CD1c-positive myeloid dendritic cell (primary cell): ENCODE data around the gene MLH1.
"Not testable (repeated sequence)": the region's sequence is repeated elsewhere in the genome, so short reads cannot be mapped to it uniquely, and the experiment has no call there.

ENCODE experiments used
- DNase-seq: peaks from one replicate; pipeline ENCODE4 v3.0.0-alpha.2; 2016; ENCODE audit errors: extremely low spot score

Gene MLH1

DNA sequence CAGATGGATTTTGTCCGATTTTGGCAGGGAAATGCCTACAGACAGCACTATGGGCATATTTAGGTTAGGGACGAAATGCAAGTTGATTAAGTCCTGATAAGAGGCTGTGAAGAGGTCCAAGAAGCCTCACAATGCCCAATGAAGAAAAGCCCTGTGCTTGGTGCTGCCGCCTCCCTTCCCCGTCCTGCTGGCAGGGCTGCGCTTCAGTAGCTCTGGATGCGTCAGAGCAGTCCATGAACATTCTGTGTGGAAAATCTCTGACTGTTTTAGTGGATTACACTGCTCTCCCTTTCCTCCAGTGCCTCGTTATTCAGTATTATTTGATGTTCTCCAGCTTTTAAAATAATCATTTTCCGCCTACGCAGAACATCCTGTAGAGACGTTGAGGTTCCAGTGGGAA lies 39.6 kb downstream of the MLH1 start:
- no peak for DNase-seq

DNA sequence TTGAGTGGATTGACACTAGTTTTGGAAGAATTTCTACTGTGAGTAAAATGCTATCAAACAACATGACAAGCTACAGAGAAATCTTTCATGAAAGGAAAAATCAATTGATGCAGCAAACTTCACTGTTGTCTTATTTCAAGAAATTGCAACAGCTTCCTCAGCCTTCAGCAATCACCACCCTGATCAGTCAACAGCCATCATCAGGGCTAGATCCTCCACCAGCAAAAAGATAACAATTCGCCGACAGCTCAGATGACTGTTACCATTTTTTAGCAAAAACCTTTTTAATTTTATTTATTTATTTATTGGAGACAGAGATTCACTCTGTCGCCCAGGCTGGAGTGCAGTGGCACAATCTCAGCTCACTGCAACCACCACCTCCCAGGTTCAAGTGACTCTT lies 44.0 kb downstream of the MLH1 start:
- DNase-seq: no peak

GRCh38 chr3:37039161-37039846 lies 46.0 kb downstream of the MLH1 start:
- DNase-seq: no peak

DNA sequence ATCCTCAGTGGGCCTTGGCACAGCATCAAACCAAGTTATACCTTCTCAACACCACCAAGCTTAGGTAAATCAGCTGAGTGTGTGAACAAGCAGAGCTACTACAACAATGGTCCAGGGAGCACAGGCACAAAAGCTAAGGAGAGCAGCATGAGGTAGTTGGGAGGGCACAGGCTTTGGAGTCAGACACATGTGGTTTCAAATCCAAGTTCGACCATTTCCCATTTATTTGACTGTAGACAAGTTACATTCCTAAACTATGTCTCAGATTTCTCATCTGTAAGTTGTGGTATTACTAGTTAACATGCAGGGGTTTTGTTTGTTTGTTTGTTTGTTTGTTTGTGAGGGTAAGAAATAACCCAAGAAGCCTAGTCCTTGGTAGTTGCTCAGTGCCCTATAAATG lies 46.9 kb downstream of the MLH1 start:
- DNase-seq: no peak

GRCh38 chr3:37041546-37042195 lies 48.4 kb downstream of the MLH1 start:
- DNase-seq: no peak

DNA sequence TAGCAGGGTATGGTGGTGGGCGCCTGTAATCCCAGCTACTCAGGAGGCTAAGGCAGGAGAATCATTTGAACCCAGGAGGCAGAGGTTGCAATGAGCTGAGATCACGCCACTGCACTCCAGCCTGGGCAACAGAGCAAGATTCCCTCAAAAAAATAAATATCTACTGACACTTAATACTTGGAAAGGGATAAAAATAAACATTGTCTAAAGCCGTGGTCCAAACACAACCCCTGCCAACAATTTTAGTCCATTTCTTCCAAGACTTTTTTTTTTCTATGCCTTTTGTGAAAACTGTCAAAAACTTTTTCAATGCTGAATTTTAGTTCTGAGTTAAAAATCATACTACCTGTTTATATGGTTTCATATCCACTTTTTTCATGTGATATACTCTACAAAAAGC lies 49.4 kb downstream of the MLH1 start:
- DNase-seq: not testable (repeated sequence)

DNA sequence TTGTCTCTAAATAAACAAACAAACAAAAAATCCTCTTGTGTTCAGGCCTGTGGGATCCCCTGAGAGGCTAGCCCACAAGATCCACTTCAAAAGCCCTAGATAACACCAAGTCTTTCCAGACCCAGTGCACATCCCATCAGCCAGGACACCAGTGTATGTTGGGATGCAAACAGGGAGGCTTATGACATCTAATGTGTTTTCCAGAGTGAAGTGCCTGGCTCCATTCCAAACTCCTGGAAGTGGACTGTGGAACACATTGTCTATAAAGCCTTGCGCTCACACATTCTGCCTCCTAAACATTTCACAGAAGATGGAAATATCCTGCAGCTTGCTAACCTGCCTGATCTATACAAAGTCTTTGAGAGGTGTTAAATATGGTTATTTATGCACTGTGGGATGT lies 57.0 kb downstream of the MLH1 start:
- no peak for DNase-seq

DNA sequence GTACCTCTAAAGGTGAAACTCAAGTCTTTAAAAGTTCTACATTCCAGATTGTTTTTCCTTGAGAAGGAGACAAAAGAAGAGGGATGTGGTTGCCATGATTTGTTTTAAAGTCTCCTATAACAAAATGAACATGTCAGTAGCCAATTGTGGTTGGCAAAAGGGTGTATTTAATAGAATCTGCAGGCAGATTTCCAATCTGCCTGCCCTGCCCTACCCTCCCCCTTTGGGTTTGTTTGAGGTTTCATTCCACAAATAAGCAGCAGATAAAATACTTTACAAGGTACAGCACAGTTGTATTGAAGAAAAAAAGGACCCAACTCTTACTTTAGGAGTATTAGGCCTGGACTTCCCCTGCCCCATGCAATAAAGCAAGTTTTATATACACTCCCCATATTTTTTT lies 59.5 kb downstream of the MLH1 start:
- DNase-seq: no peak

GRCh38 chr3:37053337-37053736 lies 60.0 kb downstream of the MLH1 start:
- DNase-seq: no peak

DNA sequence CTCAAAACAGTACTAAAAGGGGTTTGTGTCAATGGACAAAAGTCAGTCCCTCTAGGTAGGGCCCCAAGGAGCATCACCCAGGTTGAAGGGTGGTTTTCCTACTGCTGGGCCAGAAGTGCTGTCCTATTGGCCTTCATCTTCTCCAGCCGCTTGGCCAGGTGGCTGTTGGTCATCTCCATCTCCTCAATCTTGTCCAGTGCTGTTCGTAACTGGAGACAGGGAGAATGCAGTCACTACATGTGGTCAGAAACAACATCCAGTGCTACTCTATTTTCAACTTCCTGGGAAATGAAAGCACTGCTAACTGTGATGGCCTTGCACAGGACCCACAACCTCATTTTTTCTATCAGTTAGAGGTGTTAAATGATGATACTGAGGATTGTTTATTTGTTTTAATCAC lies 60.4 kb downstream of the MLH1 start:
- DNase-seq: no peak

GRCh38 chr3:37054370-37054769 lies 61.1 kb downstream of the MLH1 start:
- DNase-seq: no peak

- DNase-seq: not testable (repeated sequence)
These were observed 61.8 kb downstream of the MLH1 start for GRCh38 chr3:37055077-37055476.

DNA sequence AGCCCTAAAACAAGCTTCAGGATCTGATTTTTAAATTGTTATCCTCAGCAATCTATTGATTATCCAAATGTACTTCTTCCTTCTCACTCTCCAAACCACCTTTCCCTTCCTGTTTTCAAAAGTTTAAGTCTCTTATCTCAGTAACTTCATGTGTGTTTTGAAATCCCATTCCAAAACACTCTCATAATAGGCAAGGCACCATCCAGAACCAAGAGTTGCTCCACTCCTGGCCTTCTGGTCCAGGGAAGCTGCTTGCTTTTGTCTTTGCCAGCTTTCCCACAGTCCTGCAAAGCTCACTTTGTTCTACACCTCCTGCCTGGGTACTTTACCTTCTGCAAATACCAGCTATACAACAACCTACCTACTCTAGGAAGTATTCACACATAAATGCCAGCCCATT lies 63.5 kb downstream of the MLH1 start:
- DNase-seq: no peak

DNA sequence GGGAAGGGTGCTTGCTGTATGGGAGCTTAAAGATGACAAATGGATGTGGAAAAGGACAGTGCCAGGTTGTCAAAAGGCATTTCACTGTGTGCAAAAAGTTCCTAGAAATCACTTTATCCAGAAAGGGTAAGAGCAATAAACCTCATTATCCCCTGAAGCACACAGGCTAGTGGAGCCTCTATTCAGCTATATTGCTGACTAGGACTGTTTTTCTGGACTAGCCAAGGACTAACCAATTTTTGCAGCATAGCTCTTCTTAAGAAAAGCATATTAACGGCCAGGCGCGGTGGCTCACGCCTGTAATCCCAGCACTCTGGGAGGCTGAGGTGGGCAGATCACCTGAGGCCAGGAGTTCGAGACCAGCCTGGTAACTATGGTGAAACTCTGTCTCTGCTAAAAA lies 64.8 kb downstream of the MLH1 start:
- no peak for DNase-seq

GRCh38 chr3:37064747-37065146 lies 71.4 kb downstream of the MLH1 start:
- no peak for DNase-seq

- DNase-seq: no peak
These were observed 74.3 kb downstream of the MLH1 start for GRCh38 chr3:37067577-37067976.

DNA sequence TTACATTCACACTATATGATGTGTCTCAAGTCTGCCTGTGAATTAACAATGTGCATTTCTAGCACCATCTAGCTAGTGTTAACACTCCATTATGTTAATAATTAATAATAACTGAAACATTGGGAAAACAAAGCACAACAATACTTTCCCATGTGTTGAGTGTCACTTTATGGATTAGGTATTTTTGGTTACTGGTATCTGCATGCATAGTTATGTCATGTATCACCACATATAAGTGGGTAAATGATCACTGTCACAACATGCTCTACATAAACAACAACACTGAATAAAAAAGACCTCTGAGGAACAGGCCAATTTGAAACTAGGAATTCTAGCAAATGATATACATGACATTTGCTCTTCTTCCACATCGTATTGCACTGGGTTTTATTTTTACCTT lies 74.7 kb downstream of the MLH1 start:
- DNase-seq: no peak

GRCh38 chr3:37071921-37072320 lies 78.6 kb downstream of the MLH1 start:
- DNase-seq: no peak

DNA sequence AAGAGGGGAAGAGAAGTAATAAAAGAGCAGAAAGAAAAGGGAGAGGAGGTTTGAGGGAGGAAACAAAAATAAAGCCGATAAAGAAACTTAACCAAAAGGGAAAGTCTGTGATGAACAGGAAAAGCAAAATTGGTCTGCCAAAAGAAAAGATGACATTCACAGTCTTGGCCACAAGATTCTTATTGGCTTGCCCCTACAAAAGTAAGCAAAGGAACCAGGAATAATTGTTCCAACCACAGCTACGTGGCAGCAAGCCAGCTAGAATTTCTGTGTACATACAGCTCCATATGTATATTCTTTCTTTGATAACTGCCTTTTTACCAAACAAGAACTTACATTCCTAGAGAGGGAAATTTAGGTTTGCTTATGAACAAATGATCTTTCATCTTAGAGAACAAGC lies 79.6 kb downstream of the MLH1 start:
- DNase-seq: no peak

- DNase-seq: no peak
These were observed 80.9 kb downstream of the MLH1 start for GRCh38 chr3:37074178-37074577.

- no peak for DNase-seq
These were observed 82.6 kb downstream of the MLH1 start for GRCh38 chr3:37075955-37076354.

DNA sequence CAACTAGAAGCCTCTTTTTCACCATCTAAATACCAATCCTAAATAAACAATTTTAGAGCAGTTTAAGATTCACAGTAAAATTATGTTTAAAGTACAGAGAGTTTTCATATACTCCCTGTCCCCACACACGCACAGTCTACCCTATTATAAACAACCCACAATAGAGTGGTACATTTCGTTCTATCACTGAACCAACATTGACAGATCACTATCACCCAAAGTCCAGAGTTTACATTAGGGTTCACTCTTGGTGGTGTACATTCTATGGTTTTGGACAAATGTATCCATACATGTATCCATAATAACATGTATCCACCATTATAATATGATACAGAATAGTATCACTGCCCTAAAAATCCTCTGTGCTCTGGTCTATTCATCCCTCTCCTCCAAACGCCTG lies 89.0 kb downstream of the MLH1 start:
- DNase-seq: no peak

GRCh38 chr3:37086918-37087317 lies 93.6 kb downstream of the MLH1 start:
- DNase-seq: no peak

GRCh38 chr3:37087870-37088269 lies 94.6 kb downstream of the MLH1 start:
- no peak for DNase-seq
